ENCODE measurements around the gene ATP6AP1. TPM values are rescaled to one million over a fixed set of nuclear protein-coding genes. Genes with fewer than 3 reads are reported as not detected.

The ATP6AP1 gene
- total RNA-seq: 46.5 and 60.7 TPM in 2 replicates

GRCh38 chrX:154428176-154429171 lies at the start of gene ATP6AP1:
Gene ATP6AP1, plus strand, starts transcription at chrX:154428677. Its CDS starts 16 bp downstream, at chrX:154428693.

GRCh38 chrX:154378799-154379568 lies 49.5 kb upstream of the ATP6AP1 start, which contains the start of gene EMD:
Gene EMD, plus strand, starts transcription at chrX:154379295. Its CDS starts 190 bp downstream, at chrX:154379485.

GRCh38 chrX:154397888-154398667 lies 30.4 kb upstream of the ATP6AP1 start, which contains the start of gene RPL10:
Gene RPL10, plus strand, starts transcription at chrX:154398377. Its CDS starts 143 bp downstream, at chrX:154398520.

GRCh38 chrX:154409222-154409871 lies 19.1 kb upstream of the ATP6AP1 start, which contains the start of gene DNASE1L1:
Gene DNASE1L1, minus strand, starts transcription at chrX:154409254. Its CDS starts 3,686 bp downstream, at chrX:154405568.

GRCh38 chrX:154436983-154437752 lies 8.7 kb downstream of the ATP6AP1 start, which contains the start of gene GDI1:
Gene GDI1, plus strand, starts transcription at chrX:154437154. Its CDS starts 101 bp downstream, at chrX:154437255.

GRCh38 chrX:154443992-154444754 lies 15.7 kb downstream of the ATP6AP1 start, which contains the start of gene FAM50A:
Gene FAM50A, plus strand, starts transcription at chrX:154444141. Its CDS starts 95 bp downstream, at chrX:154444236.

GRCh38 chrX:154458116-154458953 lies 29.9 kb downstream of the ATP6AP1 start, which contains the start of gene PLXNA3:
Gene PLXNA3, plus strand, starts transcription at chrX:154458281. Its CDS starts 1,903 bp downstream, at chrX:154460184.

GRCh38 chrX:154478728-154479622 lies 50.5 kb downstream of the ATP6AP1 start, which contains the start of gene LAGE3:
Gene LAGE3, minus strand, starts transcription at chrX:154479281. Its CDS starts 366 bp downstream, at chrX:154478915.

Other genes starting within 250 kb of the ATP6AP1 start
- gene OPN1MW, start 246.1 kb upstream of the ATP6AP1 start, total RNA-seq: not detected in 2 replicates
- gene OPN1MW2, start 208.9 kb upstream of the ATP6AP1 start, total RNA-seq: not detected in 2 replicates
- gene OPN1MW3, start 171.1 kb upstream of the ATP6AP1 start, total RNA-seq: not detected in 2 replicates
- gene TEX28, start 133.6 kb upstream of the ATP6AP1 start, total RNA-seq: not detected in 2 replicates
- gene TKTL1, start 132.9 kb upstream of the ATP6AP1 start, total RNA-seq: not detected in 2 replicates
- gene FLNA, start 54.0 kb upstream of the ATP6AP1 start, total RNA-seq: 745 and 2,487 TPM in 2 replicates
- 66.7 and 79.0 TPM in 2 replicates for gene EMD, start 49.4 kb upstream of the ATP6AP1 start, total RNA-seq
- gene RPL10, start 30.3 kb upstream of the ATP6AP1 start, total RNA-seq: 7,452 and 8,826 TPM in 2 replicates
- gene DNASE1L1, start 19.4 kb upstream of the ATP6AP1 start, total RNA-seq: 47.1 and 58.0 TPM in 2 replicates
- gene TAFAZZIN, start 17.1 kb upstream of the ATP6AP1 start, total RNA-seq: 15.8 and 28.1 TPM in 2 replicates
- gene GDI1, start 8.5 kb downstream of the ATP6AP1 start, total RNA-seq: 77.9 and 123 TPM in 2 replicates
- 40.3 and 53.5 TPM in 2 replicates for gene FAM50A, start 15.5 kb downstream of the ATP6AP1 start, total RNA-seq
- gene PLXNA3, start 29.6 kb downstream of the ATP6AP1 start, total RNA-seq: 7.2 and 14.2 TPM in 2 replicates
- 22.4 and 30.4 TPM in 2 replicates for gene LAGE3, start 50.6 kb downstream of the ATP6AP1 start, total RNA-seq
- 42.8 and 49.4 TPM in 2 replicates for gene UBL4A, start 57.9 kb downstream of the ATP6AP1 start, total RNA-seq
- 29.9 and 37.5 TPM in 2 replicates for gene SLC10A3, start 62.0 kb downstream of the ATP6AP1 start, total RNA-seq
- 33.1 and 37.7 TPM in 2 replicates for gene FAM3A, start 87.6 kb downstream of the ATP6AP1 start, total RNA-seq
- 172 and 216 TPM in 2 replicates for gene G6PD, start 118.2 kb downstream of the ATP6AP1 start, total RNA-seq
- 29.2 and 58.2 TPM in 2 replicates for gene IKBKG, start 118.9 kb downstream of the ATP6AP1 start, total RNA-seq
- not detected in 2 replicates for gene CTAG1A, start 156.5 kb downstream of the ATP6AP1 start, total RNA-seq
- gene CTAG1B, start 190.6 kb downstream of the ATP6AP1 start, total RNA-seq: not detected in 2 replicates
- not detected in 2 replicates for gene CTAG2, start 224.9 kb downstream of the ATP6AP1 start, total RNA-seq

All from epithelial cell of alveolus of lung (primary cell).